Kidney tubule cell (primary cell): ENCODE measurements around the gene CCDC18.
A peak's percentile ranks its signal among the peaks of the same experiment; 100 is the strongest.
"Not testable (repeated sequence)": the region's sequence is repeated elsewhere in the genome, so short reads cannot be mapped to it uniquely, and the experiment has no call there.

Experiments used
- DNase-seq: peaks from one replicate; pipeline ENCODE4 v3.0.0-alpha.2; 2018; ENCODE audit warnings: low spot score

CCDC18 gene

GRCh38 chr1:93243233-93243632 lies 62.7 kb downstream of the CCDC18 start:
- DNase-seq: not testable (repeated sequence)

- no peak for DNase-seq
Observed at GRCh38 chr1:93244298-93245069, 64.0 kb downstream of the CCDC18 start.

GRCh38 chr1:93251966-93252365 lies 71.4 kb downstream of the CCDC18 start:
- DNase-seq: no peak

GRCh38 chr1:93252598-93252997 lies 72.1 kb downstream of the CCDC18 start:
- no peak for DNase-seq

- peak; percentile 55 for DNase-seq
Observed at GRCh38 chr1:93253516-93253915, 73.0 kb downstream of the CCDC18 start.

- peak; percentile 80 for DNase-seq
Observed at GRCh38 chr1:93255222-93256079, 74.9 kb downstream of the CCDC18 start.

- no peak for DNase-seq
Observed at GRCh38 chr1:93256433-93256832, 75.9 kb downstream of the CCDC18 start.

- peak; percentile 45 for DNase-seq
Observed at GRCh38 chr1:93257889-93258288, 77.4 kb downstream of the CCDC18 start.

GRCh38 chr1:93260726-93261125 lies 80.2 kb downstream of the CCDC18 start:
- DNase-seq: not testable (repeated sequence)

GRCh38 chr1:93262645-93263044 lies 82.1 kb downstream of the CCDC18 start:
- no peak for DNase-seq

GRCh38 chr1:93268888-93269287 lies 88.4 kb downstream of the CCDC18 start:
- DNase-seq: not testable (repeated sequence)

GRCh38 chr1:93275262-93275633 lies 94.7 kb downstream of the CCDC18 start:
- peak; percentile 1 for DNase-seq

- DNase-seq: peak; percentile 92
Observed at GRCh38 chr1:93275634-93276295, 95.2 kb downstream of the CCDC18 start.

GRCh38 chr1:93277530-93277929 lies 97.0 kb downstream of the CCDC18 start:
- peak; percentile 9 for DNase-seq

- no peak for DNase-seq
Observed at GRCh38 chr1:93283496-93283895, 103.0 kb downstream of the CCDC18 start.

GRCh38 chr1:93288558-93288957 lies 108.0 kb downstream of the CCDC18 start:
- DNase-seq: peak; percentile 23

GRCh38 chr1:93296555-93297154 lies 116.1 kb downstream of the CCDC18 start:
- DNase-seq: no peak

- DNase-seq: no peak
Observed at GRCh38 chr1:93301131-93301530, 120.6 kb downstream of the CCDC18 start.

- no peak for DNase-seq
Observed at GRCh38 chr1:93302078-93302477, 121.6 kb downstream of the CCDC18 start.

- DNase-seq: peak; percentile 63
Observed at GRCh38 chr1:93304716-93305138, 124.2 kb downstream of the CCDC18 start.

- DNase-seq: no peak
Observed at GRCh38 chr1:93306920-93307319, 126.4 kb downstream of the CCDC18 start.

GRCh38 chr1:93313026-93313425 lies 132.5 kb downstream of the CCDC18 start:
- DNase-seq: no peak
